GM12891 (cell line): Measurements from ENCODE around the gene BRAF.
"Not testable (repeated sequence)": the region's sequence is repeated elsewhere in the genome, so short reads cannot be mapped to it uniquely, and the experiment has no call there.

Source experiments
- PAX5 ChIP-seq: IDR thresholded peaks from 2 replicates; pipeline ENCODE4 v1.6.1; 2011; ENCODE audit warnings: low read length, moderate library complexity, mild to moderate bottlenecking; ENCODE audit not compliant: insufficient read depth, severe bottlenecking
- POLR2A ChIP-seq: IDR thresholded peaks from 2 replicates; pipeline ENCODE4 v1.6.1; 2011; ENCODE audit warnings: low read depth, low read length, control low read depth
- POLR2AphosphoS5 ChIP-seq: IDR thresholded peaks from 2 replicates; pipeline ENCODE4 v1.6.1; 2011; ENCODE audit warnings: low read depth, low read length, control low read depth
- POU2F2 ChIP-seq: IDR thresholded peaks from 2 replicates; pipeline ENCODE4 v1.6.1; 2011; ENCODE audit warnings: low read depth, mild to moderate bottlenecking, control low read depth, low read length, moderate library complexity
- SPI1 ChIP-seq: IDR thresholded peaks from 2 replicates; pipeline ENCODE4 v1.6.1; 2011; ENCODE audit warnings: low read depth, low read length, control low read depth
- TAF1 ChIP-seq: IDR thresholded peaks from 2 replicates; pipeline ENCODE4 v1.6.1; 2011; ENCODE audit warnings: low read depth, low read length, control low read depth

DNA sequence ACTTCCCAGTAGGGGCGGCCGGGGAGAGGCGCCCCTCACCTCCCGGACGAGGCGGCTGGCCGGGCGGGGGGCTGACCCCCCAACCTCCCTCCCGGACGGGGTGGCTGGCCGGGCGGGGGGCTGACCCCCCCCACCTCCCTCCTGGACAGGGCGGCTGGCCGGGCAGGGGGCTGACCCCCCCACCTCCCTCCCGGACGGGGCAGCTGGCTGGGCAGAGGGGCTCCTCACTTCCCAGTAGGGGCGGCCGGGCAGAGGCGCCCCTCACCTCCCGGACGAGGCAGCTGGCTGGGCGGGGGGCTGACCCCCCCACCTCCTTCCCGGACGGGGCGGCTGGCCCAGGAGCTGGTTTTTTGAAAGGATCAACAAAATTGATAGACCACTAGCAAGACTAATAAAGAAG, 161.6 kb downstream of the BRAF start:
- not testable (repeated sequence) for TF ChIP-seq POLR2A, POLR2AphosphoS5, SPI1, TAF1, POU2F2, PAX5
